NCI-H2029 (cell line): Measurements from ENCODE around the gene EMC10.
"Not testable (repeated sequence)": the region's sequence is repeated elsewhere in the genome, so short reads cannot be mapped to it uniquely, and the experiment has no call there.

ENCODE experiments used
- DNase-seq: peaks from one replicate; lab custom pipeline; 2025; lab: John Stamatoyannopoulos, UW

Gene EMC10

DNA sequence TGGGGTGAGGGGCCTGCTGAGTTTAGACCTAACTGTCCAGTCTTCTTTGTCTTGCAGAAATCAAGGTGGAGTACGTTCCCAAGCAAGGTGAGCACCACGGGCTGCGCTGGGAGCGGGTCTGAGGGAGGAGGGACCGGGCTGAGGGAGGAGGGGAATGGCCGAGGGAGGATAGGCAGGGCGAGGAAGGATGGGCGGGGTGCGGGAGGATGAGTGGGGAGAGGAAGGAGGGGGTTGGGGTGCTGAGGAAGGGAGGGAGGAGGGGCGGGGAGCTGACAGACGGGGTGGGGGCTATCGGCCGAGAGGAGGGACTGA, 25.1 kb upstream of the EMC10 start:
- DNase-seq = no peak

DNA sequence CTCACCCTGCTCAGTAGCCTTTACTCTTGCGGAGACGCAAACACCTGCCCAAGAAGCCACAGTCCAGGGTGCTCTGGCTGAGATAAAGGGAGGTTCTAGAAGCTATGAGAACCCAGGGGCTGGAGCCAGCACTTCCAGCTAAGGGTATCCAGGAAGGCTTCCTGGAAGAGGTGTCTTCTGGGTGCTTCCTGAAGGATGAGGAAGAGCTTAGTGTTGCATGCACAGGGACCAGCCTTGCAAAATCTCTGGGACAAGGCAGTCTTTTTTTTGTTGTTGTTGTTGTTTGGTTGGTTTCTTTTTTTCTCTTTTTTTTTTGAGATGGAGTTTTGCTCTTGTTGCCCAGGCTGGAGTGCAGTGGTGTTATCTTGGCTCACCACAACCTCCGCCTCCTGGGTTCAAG, 23.1 kb upstream of the EMC10 start:
- no peak for DNase-seq

GRCh38 chr19:50455992-50456391, 20.3 kb upstream of the EMC10 start:
- DNase-seq = no peak

DNA sequence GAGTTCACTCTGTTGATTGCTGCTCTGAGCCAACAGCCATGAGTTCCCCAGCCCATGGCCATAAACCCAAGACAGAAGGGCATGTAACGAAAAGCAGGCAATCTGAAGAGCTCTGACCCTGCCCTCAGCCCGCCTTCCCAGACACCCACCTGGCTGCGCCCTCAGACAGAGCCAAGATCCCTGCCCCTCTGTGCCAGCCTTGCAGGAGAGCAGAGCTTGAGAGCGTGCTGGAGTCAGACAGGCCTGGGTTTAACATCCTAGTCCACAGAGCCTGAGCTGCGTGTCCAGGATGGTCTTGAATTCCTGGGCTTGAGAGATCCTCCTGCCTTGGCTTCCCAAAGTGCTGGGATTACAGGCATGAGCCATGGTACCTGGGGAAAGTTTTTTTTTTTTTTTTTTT, 19.0 kb upstream of the EMC10 start:
- no peak for DNase-seq

DNA sequence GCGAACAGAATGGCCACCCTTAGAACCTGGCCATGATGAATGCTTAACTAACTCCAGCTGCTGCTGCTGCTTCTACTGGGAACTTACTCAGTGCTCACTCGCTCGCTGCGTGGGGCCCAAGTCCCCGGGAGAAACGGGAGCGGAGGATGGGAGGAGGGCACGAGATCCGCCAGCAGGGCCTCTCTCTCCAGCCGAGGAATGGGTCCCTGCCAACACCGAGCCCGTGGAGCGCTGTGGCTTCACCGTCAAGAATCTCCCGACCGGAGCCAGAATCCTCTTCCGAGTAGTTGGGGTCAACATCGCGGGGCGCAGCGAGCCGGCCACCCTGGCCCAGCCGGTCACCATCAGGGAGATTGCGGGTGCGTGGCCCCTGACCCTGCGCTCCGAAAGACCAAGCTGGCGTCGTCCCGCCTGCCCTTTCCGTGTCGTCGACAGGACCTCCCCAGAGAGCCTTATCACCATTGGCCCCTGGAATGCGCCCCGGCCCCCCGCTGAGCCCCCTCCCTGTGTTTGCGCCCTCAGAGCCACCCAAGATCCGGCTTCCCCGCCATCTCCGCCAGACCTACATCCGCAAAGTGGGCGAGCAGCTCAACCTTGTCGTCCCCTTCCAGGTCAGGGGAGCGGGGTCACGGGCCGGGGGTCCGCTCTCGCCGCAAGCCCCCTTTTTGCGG, 17.8 kb upstream of the EMC10 start:
- DNase-seq = no peak

GRCh38 chr19:50459067-50459456, 17.2 kb upstream of the EMC10 start:
- DNase-seq = no peak

DNA sequence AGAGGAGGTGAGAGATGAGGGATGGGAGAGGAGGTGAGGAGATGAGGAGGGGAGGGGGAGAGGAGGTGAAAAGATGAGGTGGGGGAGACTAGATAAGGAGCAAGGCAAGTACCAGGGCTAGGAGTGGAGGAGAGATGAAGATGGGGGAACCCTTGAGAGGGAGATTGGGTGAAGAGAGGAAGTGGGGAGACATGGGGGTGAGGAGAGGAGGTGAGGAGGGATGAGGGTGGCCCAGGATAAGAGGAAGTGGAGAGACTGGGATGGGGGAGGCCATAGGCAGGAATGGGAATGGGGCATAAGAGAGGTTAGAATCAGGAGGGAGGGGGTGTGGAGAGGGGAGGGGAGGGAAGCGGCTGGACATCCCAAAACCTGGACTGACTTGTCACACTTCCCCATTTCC, 16.7 kb upstream of the EMC10 start:
- DNase-seq = no peak

DNA sequence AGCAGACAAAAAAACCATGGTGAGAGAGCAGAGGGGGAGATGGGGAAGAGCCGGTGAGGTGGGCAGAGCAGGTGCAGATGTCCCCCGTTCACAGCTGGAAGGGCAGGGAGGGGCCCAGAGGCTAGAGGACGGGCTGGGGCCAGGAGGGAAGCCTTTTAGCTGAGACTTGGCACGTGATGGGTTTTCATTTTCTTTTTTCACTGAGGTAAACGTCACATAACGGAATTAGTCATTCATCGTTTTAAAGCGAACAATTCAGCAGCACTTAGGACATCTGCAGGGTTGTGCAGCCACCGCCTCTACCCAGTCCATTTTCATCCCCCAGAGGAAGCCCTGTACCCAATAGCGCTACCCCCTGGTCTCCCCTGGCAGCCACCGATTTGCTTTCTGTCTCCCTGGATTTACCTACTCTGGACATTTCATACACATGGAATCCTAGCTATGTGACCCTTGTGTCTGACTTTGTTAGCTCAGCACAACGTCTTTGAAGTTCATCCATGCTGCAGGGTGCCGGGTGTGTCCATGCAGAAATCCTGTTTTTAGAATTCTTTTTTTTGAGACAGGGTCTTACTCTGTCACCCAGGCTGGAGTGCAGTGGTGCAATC, 16.0 kb upstream of the EMC10 start:
- no peak for DNase-seq

- peak; percentile 33 for DNase-seq
These were observed 15.0 kb upstream of the EMC10 start for GRCh38 chr19:50461066-50461875.

GRCh38 chr19:50462970-50463369, 13.3 kb upstream of the EMC10 start:
- DNase-seq = no peak

DNA sequence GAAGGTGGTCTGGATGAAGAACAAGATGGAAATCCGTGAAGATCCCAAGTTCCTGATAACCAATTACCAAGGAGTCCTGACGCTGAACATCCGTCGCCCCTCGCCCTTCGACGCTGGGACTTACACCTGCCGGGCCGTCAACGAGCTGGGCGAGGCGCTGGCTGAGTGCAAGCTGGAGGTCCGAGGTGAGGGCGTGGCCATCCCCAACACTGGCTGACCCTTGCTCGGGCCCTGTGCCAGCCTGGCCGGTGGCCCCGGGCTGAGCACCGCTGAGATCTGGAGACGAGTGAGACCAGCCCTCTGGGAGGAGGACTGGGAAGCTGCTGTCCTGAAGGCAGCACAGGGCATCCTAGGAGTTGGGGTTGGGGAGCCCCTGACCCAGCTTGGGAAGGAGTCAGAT, 12.0 kb upstream of the EMC10 start:
- no peak for DNase-seq

- no peak for DNase-seq
These were observed 11.3 kb upstream of the EMC10 start for GRCh38 chr19:50465000-50465399.

- peak; percentile 77 for DNase-seq
These were observed 10.2 kb upstream of the EMC10 start for GRCh38 chr19:50465986-50466705.

DNA sequence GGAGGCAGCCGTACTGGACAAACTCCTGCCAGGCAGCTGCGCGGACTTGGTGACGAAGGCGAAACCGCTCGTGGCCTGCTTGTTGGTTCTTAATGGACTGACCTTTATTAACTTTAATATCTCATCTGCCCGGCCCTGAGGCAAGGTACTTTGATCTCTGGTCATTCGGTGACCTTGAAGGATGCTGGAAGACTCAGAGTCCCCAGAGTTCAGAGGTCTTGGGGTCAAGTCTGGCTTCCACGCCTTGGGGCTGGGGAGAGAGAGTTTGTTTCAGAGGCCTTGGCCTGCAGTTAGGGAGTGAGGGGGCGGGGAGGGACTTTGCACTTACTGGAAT, 9.6 kb upstream of the EMC10 start:
- no peak for DNase-seq

DNA sequence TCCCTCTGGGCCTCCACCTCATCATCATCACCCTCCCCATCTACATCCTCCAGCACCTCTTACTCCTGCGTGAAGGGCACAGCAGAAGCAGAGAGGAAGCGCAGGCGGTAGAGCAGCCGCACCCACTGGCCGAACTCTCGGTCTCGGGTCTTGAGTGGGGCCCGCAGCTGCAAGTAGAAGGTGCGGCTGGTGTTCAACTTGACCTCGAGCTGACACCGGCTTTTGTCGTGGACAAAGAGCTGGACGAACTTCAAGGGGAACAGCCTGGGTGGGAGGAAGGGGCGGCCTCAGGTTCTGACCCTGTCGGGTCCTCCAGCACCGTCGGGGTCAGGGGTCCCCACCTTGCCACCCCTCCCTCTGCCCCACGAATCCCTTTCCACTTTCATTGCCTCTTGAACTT, 8.7 kb upstream of the EMC10 start:
- no peak for DNase-seq

DNA sequence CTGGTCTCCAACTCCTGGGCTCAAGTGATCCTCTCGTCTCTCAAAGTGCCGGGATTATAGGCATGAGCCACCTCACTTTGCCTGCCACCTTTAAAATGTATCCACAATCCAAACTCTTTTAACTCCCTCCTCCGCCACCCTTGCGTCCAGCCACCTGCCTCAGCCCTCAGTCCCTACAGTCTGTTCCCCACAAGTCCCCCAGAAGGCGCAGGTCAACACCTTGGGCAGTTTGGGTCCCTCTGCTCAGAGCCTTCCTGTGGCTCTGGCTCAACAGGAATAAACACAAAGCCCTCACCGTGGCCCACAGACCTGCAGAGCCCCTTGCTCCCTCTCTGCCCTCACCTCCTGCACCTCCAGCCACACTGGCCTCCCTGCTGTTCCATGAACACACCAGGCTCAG, 7.5 kb upstream of the EMC10 start:
- DNase-seq = no peak

GRCh38 chr19:50473336-50473735, 3.0 kb upstream of the EMC10 start:
- DNase-seq = not testable (repeated sequence)

DNA sequence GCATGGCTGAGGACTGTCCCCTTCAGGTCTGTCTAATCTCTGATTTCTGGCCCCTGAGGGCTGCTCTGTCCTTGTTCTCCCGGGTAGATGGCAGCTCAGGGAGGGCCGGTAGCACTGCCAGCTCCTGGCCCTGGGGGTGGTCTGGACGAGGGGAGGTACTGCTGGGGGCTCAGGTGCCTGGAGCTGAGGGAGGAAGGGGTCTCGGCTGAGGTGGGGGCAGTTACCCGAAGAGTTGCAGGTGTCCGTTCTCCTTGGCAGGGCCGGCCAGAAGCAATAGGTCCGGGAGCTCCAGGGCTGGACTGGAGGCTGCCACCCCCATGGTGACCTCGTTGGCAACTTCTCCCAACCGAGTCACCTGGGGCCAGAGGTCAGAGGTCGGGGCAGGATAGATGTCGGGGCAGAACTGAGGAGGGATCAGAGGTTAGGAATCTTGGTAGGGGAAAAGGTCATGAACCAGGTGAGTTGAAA, 1.2 kb upstream of the EMC10 start:
- no peak for DNase-seq

GRCh38 chr19:50475736-50476223, 527 bp upstream of the EMC10 start:
- no peak for DNase-seq

GRCh38 chr19:50476907-50477238, 566 bp downstream of the EMC10 start:
- no peak for DNase-seq

- no peak for DNase-seq
These were observed 1.6 kb downstream of the EMC10 start for GRCh38 chr19:50477751-50478515.
